KOPT-K1 (cell line): ENCODE measurements around the gene SERPINB7.

Experiments
- H3K27ac ChIP-seq: fragments of 200-600 bp; sonication (generic); 2 replicates; pipeline ENCODE4 v1.5.1; 2016; ENCODE audit warnings: antibody characterized with exemption, mild to moderate bottlenecking, low read depth, low read length; ENCODE audit not compliant: poor library complexity, severe bottlenecking
- H3K36me3 ChIP-seq: fragments of 200-600 bp; sonication (generic); 2 replicates; pipeline ENCODE4 v1.5.1; 2017; ENCODE audit warnings: antibody characterized with exemption, mild to moderate bottlenecking, low read length, moderate library complexity; ENCODE audit not compliant: insufficient read depth
- H3K9me3 ChIP-seq: fragments of 200-600 bp; sonication (generic); 2 replicates; pipeline ENCODE4 v1.5.1; 2017; ENCODE audit warnings: antibody characterized with exemption, low read length, mild to moderate bottlenecking; ENCODE audit not compliant: insufficient read depth, poor library complexity, severe bottlenecking

The SERPINB7 gene

GRCh38 chr18:63850020-63850419 lies 74.8 kb downstream of the SERPINB7 start:
- H3K9me3 ChIP-seq: no peaks in the 10 kb centered on the region
- H3K36me3 ChIP-seq: no peaks in the 10 kb centered on the region
- no peak overlapping the region for H3K27ac ChIP-seq

- Histone ChIP-seq H3K9me3 (no peaks in the 10 kb centered on the region), H3K27ac (no peak overlapping the region), H3K36me3 (no peaks in the 10 kb centered on the region)
Observed at GRCh38 chr18:63850636-63851035, 75.4 kb downstream of the SERPINB7 start.
